HG02610 (cell line): ENCODE measurements around the gene ABCB10.
"Not testable (repeated sequence)": the region's sequence is repeated elsewhere in the genome, so short reads cannot be mapped to it uniquely, and the experiment has no call there.

Source experiments
- ATAC-seq: cut with Tn5 transposase; IDR thresholded peaks from one replicate; pipeline ENCODE4 v1.9.1; 2021; ENCODE audit warnings: mild to moderate bottlenecking, moderate library complexity; ENCODE audit not compliant: unreplicated experiment

ABCB10 gene

GRCh38 chr1:229480495-229480894, 78.0 kb downstream of the ABCB10 start:
- no peak for ATAC-seq

- ATAC-seq = peak; percentile 81
These were observed 78.7 kb downstream of the ABCB10 start for GRCh38 chr1:229479660-229480399.

GRCh38 chr1:229478852-229479251, 79.7 kb downstream of the ABCB10 start:
- peak; percentile 79 for ATAC-seq

GRCh38 chr1:229475859-229476258, 82.6 kb downstream of the ABCB10 start:
- not testable (repeated sequence) for ATAC-seq

DNA sequence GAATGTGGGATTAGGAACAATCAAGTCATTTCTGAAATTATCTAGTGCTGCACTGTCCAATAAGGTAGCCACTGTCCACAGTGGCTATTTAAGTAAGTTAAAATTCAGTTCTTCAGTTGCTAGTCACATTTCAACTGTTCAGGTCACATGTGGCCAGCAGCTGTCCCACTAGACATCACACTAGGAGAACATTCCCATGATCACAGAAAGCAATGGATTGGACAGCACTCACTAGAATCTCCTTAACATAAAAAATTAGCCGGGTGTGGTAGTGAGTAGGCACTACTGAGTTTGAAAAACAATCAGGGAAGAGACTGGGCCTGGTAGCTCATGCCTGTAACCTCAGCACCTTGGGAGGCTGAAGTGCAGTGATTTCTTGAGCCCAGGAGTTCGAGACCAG, 84.0 kb downstream of the ABCB10 start:
- no peak for ATAC-seq

- no peak for ATAC-seq
These were observed 87.3 kb downstream of the ABCB10 start for GRCh38 chr1:229471175-229471574.

GRCh38 chr1:229470406-229471043, 88.0 kb downstream of the ABCB10 start:
- ATAC-seq = no peak

GRCh38 chr1:229466887-229467286, 91.6 kb downstream of the ABCB10 start:
- no peak for ATAC-seq
